ENCODE measurements around the gene SPRYD7.

SPRYD7 gene

GRCh38 chr13:49935171-49936074 is 717 bp downstream of the SPRYD7 start:
- POLR2A ChIA-PET: no interaction called here
- peak overlapping the region; percentile 77 to 98 (median 92) for H3K4me3 ChIP-seq (ENCODE audit: control insufficient read depth in 1 of 7, extremely low read depth in 1 of 7, insufficient read depth in 4 of 7, low read depth in 2 of 7, low read length in 6 of 7)
- H3K4me1 ChIP-seq (ENCODE audit: control extremely low read depth in 1 of 4, control insufficient read depth in 4 of 4, insufficient read depth in 4 of 4, low read length in 3 of 4): peaks cover 3 to 18% (median 16%) of the 10 kb centered on the region in 4 experiments
- H3K9me3 ChIP-seq (ENCODE audit: control extremely low read depth in 1 of 5, control insufficient read depth in 4 of 5, insufficient read depth in 2 of 5, low read depth in 1 of 5, low read length in 4 of 5): no peaks in the 10 kb centered on the region
- peak overlapping the region; percentile 54 to 79 for H3K27ac ChIP-seq (ENCODE audit: insufficient read depth in 1 of 2, low read depth in 1 of 2, low read length in 2 of 2, poor library complexity in 1 of 2, severe bottlenecking in 2 of 2)
- WGBS (ENCODE audit: insufficient coverage): 1% methylated on average over 28 of the region's 32 CpGs
- no peaks in the 10 kb centered on the region for H3K27me3 ChIP-seq (replicated peaks in 2 of 5; ENCODE audit: control insufficient read depth in 4 of 5, insufficient read depth in 5 of 5, low read length in 4 of 5)
- CTCF ChIA-PET: interaction anchor here (0.9 to 1.4 kb wide), 8 partner anchors 8 to 950 kb away, joined by 3 to 8 read pairs (median 4); partner anchors contain the start of gene TRIM13
- no peaks in the 10 kb centered on the region for H3K36me3 ChIP-seq (ENCODE audit: control insufficient read depth in 4 of 4, insufficient read depth in 4 of 4, low read length in 3 of 4)
- peak; percentile 29 to 51 (median 44) for DNase-seq

GRCh38 chr13:49933511-49933910 is 2.6 kb downstream of the SPRYD7 start:
- ChIA-PET CTCF (no interaction called here), POLR2A (no interaction called here)
- Histone ChIP-seq H3K27me3 (replicated peaks in 2 of 5; ENCODE audit: control insufficient read depth in 4 of 5, insufficient read depth in 5 of 5, low read length in 4 of 5) (no peaks in the 10 kb centered on the region), H3K4me3 (ENCODE audit: control insufficient read depth in 1 of 7, extremely low read depth in 1 of 7, insufficient read depth in 4 of 7, low read depth in 2 of 7, low read length in 6 of 7) (no peak overlapping the region), H3K36me3 (ENCODE audit: control insufficient read depth in 4 of 4, insufficient read depth in 4 of 4, low read length in 3 of 4) (peaks cover 0 to 3% (median 0%) of the 10 kb centered on the region in 4 experiments), H3K27ac (ENCODE audit: insufficient read depth in 1 of 2, low read depth in 1 of 2, low read length in 2 of 2, poor library complexity in 1 of 2, severe bottlenecking in 2 of 2) (no peak overlapping the region), H3K4me1 (ENCODE audit: control extremely low read depth in 1 of 4, control insufficient read depth in 4 of 4, insufficient read depth in 4 of 4, low read length in 3 of 4) (peaks cover 3 to 18% (median 17%) of the 10 kb centered on the region in 4 experiments), H3K9me3 (ENCODE audit: control extremely low read depth in 1 of 5, control insufficient read depth in 4 of 5, insufficient read depth in 2 of 5, low read depth in 1 of 5, low read length in 4 of 5) (no peaks in the 10 kb centered on the region)
- DNase-seq: no peak
- WGBS (ENCODE audit: insufficient coverage): 100% methylated on average over 1 of the region's 7 CpGs

GRCh38 chr13:49932868-49933267 is 3.3 kb downstream of the SPRYD7 start:
- Histone ChIP-seq H3K9me3 (ENCODE audit: control extremely low read depth in 1 of 5, control insufficient read depth in 4 of 5, insufficient read depth in 2 of 5, low read depth in 1 of 5, low read length in 4 of 5) (no peaks in the 10 kb centered on the region), H3K27me3 (replicated peaks in 2 of 5; ENCODE audit: control insufficient read depth in 4 of 5, insufficient read depth in 5 of 5, low read length in 4 of 5) (no peaks in the 10 kb centered on the region), H3K4me3 (ENCODE audit: control insufficient read depth in 1 of 7, extremely low read depth in 1 of 7, insufficient read depth in 4 of 7, low read depth in 2 of 7, low read length in 6 of 7) (no peak overlapping the region), H3K4me1 (ENCODE audit: control extremely low read depth in 1 of 4, control insufficient read depth in 4 of 4, insufficient read depth in 4 of 4, low read length in 3 of 4) (peaks cover 5 to 24% (median 16%) of the 10 kb centered on the region in 4 experiments), H3K36me3 (ENCODE audit: control insufficient read depth in 4 of 4, insufficient read depth in 4 of 4, low read length in 3 of 4) (peaks cover 0 to 4% (median 0%) of the 10 kb centered on the region in 4 experiments), H3K27ac (ENCODE audit: insufficient read depth in 1 of 2, low read depth in 1 of 2, low read length in 2 of 2, poor library complexity in 1 of 2, severe bottlenecking in 2 of 2) (no peak overlapping the region)
- ChIA-PET CTCF (interaction anchor here (0.6 kb wide), 1 partner anchor 263 kb away, joined by 3 read pairs; no protein-coding TSS in a partner anchor), POLR2A (no interaction called here)
- DNase-seq: no peak
- WGBS (ENCODE audit: insufficient coverage): 100% methylated on average over 1 of the region's 1 CpG

GRCh38 chr13:49932066-49932465 is 4.1 kb downstream of the SPRYD7 start:
- ChIA-PET CTCF (interaction anchor here (1.6 kb wide), 1 partner anchor 11 kb away, joined by 5 read pairs; no protein-coding TSS in a partner anchor), POLR2A (no interaction called here)
- Histone ChIP-seq H3K27ac (ENCODE audit: insufficient read depth in 1 of 2, low read depth in 1 of 2, low read length in 2 of 2, poor library complexity in 1 of 2, severe bottlenecking in 2 of 2) (no peak overlapping the region), H3K4me3 (ENCODE audit: control insufficient read depth in 1 of 7, extremely low read depth in 1 of 7, insufficient read depth in 4 of 7, low read depth in 2 of 7, low read length in 6 of 7) (no peak overlapping the region), H3K36me3 (ENCODE audit: control insufficient read depth in 4 of 4, insufficient read depth in 4 of 4, low read length in 3 of 4) (peaks cover 0 to 4% (median 2%) of the 10 kb centered on the region in 4 experiments), H3K27me3 (replicated peaks in 2 of 5; ENCODE audit: control insufficient read depth in 4 of 5, insufficient read depth in 5 of 5, low read length in 4 of 5) (no peaks in the 10 kb centered on the region), H3K4me1 (ENCODE audit: control extremely low read depth in 1 of 4, control insufficient read depth in 4 of 4, insufficient read depth in 4 of 4, low read length in 3 of 4) (peaks cover 6 to 30% (median 21%) of the 10 kb centered on the region in 4 experiments), H3K9me3 (ENCODE audit: control extremely low read depth in 1 of 5, control insufficient read depth in 4 of 5, insufficient read depth in 2 of 5, low read depth in 1 of 5, low read length in 4 of 5) (no peaks in the 10 kb centered on the region)
- no peak for DNase-seq
- no CpG with 5 or more reads among the region's 2 CpGs for WGBS (ENCODE audit: insufficient coverage)

- Histone ChIP-seq H3K27me3 (replicated peaks in 2 of 5; ENCODE audit: control insufficient read depth in 4 of 5, insufficient read depth in 5 of 5, low read length in 4 of 5) (no peaks in the 10 kb centered on the region), H3K4me3 (ENCODE audit: control insufficient read depth in 1 of 7, extremely low read depth in 1 of 7, insufficient read depth in 4 of 7, low read depth in 2 of 7, low read length in 6 of 7) (no peak overlapping the region), H3K4me1 (ENCODE audit: control extremely low read depth in 1 of 4, control insufficient read depth in 4 of 4, insufficient read depth in 4 of 4, low read length in 3 of 4) (peaks cover 3 to 16% (median 12%) of the 10 kb centered on the region in 4 experiments), H3K9me3 (ENCODE audit: control extremely low read depth in 1 of 5, control insufficient read depth in 4 of 5, insufficient read depth in 2 of 5, low read depth in 1 of 5, low read length in 4 of 5) (no peaks in the 10 kb centered on the region), H3K27ac (ENCODE audit: insufficient read depth in 1 of 2, low read depth in 1 of 2, low read length in 2 of 2, poor library complexity in 1 of 2, severe bottlenecking in 2 of 2) (no peak overlapping the region), H3K36me3 (ENCODE audit: control insufficient read depth in 4 of 4, insufficient read depth in 4 of 4, low read length in 3 of 4) (peaks cover 3 to 15% (median 7%) of the 10 kb centered on the region in 4 experiments)
- no CpG with 5 or more reads among the region's 3 CpGs for WGBS (ENCODE audit: insufficient coverage)
- ChIA-PET CTCF (interaction anchor here (1.0 to 1.3 kb wide), 2 partner anchors 9 to 21 kb away, joined by 3 to 6 read pairs; partner anchors contain the start of gene SPRYD7), POLR2A (no interaction called here)
- DNase-seq: peak; percentile 11 to 74 (median 68)
Observed at GRCh38 chr13:49927755-49928154, 8.4 kb downstream of the SPRYD7 start.

GRCh38 chr13:49925881-49926418 is 10.2 kb downstream of the SPRYD7 start:
- no peak for DNase-seq
- H3K4me1 ChIP-seq (ENCODE audit: control extremely low read depth in 1 of 4, control insufficient read depth in 4 of 4, insufficient read depth in 4 of 4, low read length in 3 of 4): peaks cover 3 to 16% (median 12%) of the 10 kb centered on the region in 4 experiments
- no peak overlapping the region for H3K4me3 ChIP-seq (ENCODE audit: control insufficient read depth in 1 of 7, extremely low read depth in 1 of 7, insufficient read depth in 4 of 7, low read depth in 2 of 7, low read length in 6 of 7)
- no peak overlapping the region for H3K27ac ChIP-seq (ENCODE audit: insufficient read depth in 1 of 2, low read depth in 1 of 2, low read length in 2 of 2, poor library complexity in 1 of 2, severe bottlenecking in 2 of 2)
- ChIA-PET CTCF (interaction anchor here (0.6 kb wide), 1 partner anchor 95 kb away, joined by 3 read pairs; no protein-coding TSS in a partner anchor), POLR2A (no interaction called here)
- no CpG with 5 or more reads among the region's 2 CpGs for WGBS (ENCODE audit: insufficient coverage)
- no peaks in the 10 kb centered on the region for H3K9me3 ChIP-seq (ENCODE audit: control extremely low read depth in 1 of 5, control insufficient read depth in 4 of 5, insufficient read depth in 2 of 5, low read depth in 1 of 5, low read length in 4 of 5)
- peaks cover 9 to 20% (median 13%) of the 10 kb centered on the region in 4 experiments for H3K36me3 ChIP-seq (ENCODE audit: control insufficient read depth in 4 of 4, insufficient read depth in 4 of 4, low read length in 3 of 4)
- no peaks in the 10 kb centered on the region for H3K27me3 ChIP-seq (replicated peaks in 2 of 5; ENCODE audit: control insufficient read depth in 4 of 5, insufficient read depth in 5 of 5, low read length in 4 of 5)
